ENCODE results near the gene USP48.

Gene USP48

GRCh38 chr1:21801100-21801499 is 18.2 kb upstream of the USP48 start:
- Histone ChIP-seq H4K8ac (ENCODE audit: low read depth, low read length) (no peak overlapping the region), H3K14ac (ENCODE audit: low read length) (no peak overlapping the region), H3K4me3 (ENCODE audit: low read length in 2 of 2) (no peak overlapping the region), H3K4me1 (ENCODE audit: control insufficient read depth in 2 of 2, insufficient read depth in 1 of 2, low read depth in 1 of 2, low read length in 2 of 2) (no peaks in the 10 kb centered on the region), H3K79me1 (ENCODE audit: low read depth, low read length) (no peaks in the 10 kb centered on the region), H2AK5ac (ENCODE audit: low read depth, low read length) (no peak overlapping the region), H3K27me3 (ENCODE audit: control insufficient read depth in 3 of 3, insufficient read depth in 3 of 3, low read depth in 1 of 3, low read length in 3 of 3) (no peaks in the 10 kb centered on the region), H3K4ac (ENCODE audit: low read length) (no peak overlapping the region), H3K9ac (ENCODE audit: low read depth, low read length, poor library complexity) (no peak overlapping the region), H3K4me2 (ENCODE audit: insufficient read depth, low read length, poor library complexity, severe bottlenecking) (no peak overlapping the region), H4K91ac (ENCODE audit: low read depth, low read length, poor library complexity) (no peak overlapping the region), H2BK120ac (ENCODE audit: low read depth, low read length) (no peak overlapping the region), H2BK15ac (ENCODE audit: low read length) (no peak overlapping the region), H3K23ac (ENCODE audit: low read depth, low read length, poor library complexity) (no peak overlapping the region), H3K9me3 (replicated peaks in 1 of 2; ENCODE audit: control insufficient read depth in 2 of 2, insufficient read depth in 1 of 2, low read depth in 1 of 2, low read length in 2 of 2) (no peaks in the 10 kb centered on the region), H2BK5ac (ENCODE audit: low read length) (no peak overlapping the region), H3K36me3 (replicated peaks in 1 of 2; ENCODE audit: control insufficient read depth in 2 of 2, insufficient read depth in 2 of 2, low read length in 2 of 2) (no peaks in the 10 kb centered on the region), H2AFZ (ENCODE audit: low read length) (no peak overlapping the region), H2BK12ac (ENCODE audit: low read length) (no peak overlapping the region), H3K18ac (ENCODE audit: low read length) (no peak overlapping the region), H3K27ac (replicated peaks; ENCODE audit: low read length) (no peak overlapping the region)
- no peak for DNase-seq (ENCODE audit: low spot score)
- WGBS, 2 donors (ENCODE audit: extremely low coverage in 2 of 2, insufficient read length in 2 of 2, insufficient replicate concordance in 1 of 2): no CpG with 5 or more reads among the region's 4 CpGs

- H3K18ac ChIP-seq (ENCODE audit: low read length): no peak overlapping the region
- H3K23ac ChIP-seq (ENCODE audit: low read depth, low read length, poor library complexity): no peak overlapping the region
- no peaks in the 10 kb centered on the region for H3K79me1 ChIP-seq (ENCODE audit: low read depth, low read length)
- no peak overlapping the region for H4K91ac ChIP-seq (ENCODE audit: low read depth, low read length, poor library complexity)
- H3K27me3 ChIP-seq (ENCODE audit: control insufficient read depth in 3 of 3, insufficient read depth in 3 of 3, low read depth in 1 of 3, low read length in 3 of 3): no peaks in the 10 kb centered on the region
- no peak overlapping the region for H2BK12ac ChIP-seq (ENCODE audit: low read length)
- H3K27ac ChIP-seq (replicated peaks; ENCODE audit: low read length): no peak overlapping the region
- H3K4me2 ChIP-seq (ENCODE audit: insufficient read depth, low read length, poor library complexity, severe bottlenecking): no peak overlapping the region
- H2BK120ac ChIP-seq (ENCODE audit: low read depth, low read length): no peak overlapping the region
- H3K4ac ChIP-seq (ENCODE audit: low read length): no peak overlapping the region
- no peak overlapping the region for H2AK5ac ChIP-seq (ENCODE audit: low read depth, low read length)
- peaks cover 0 to 4% of the 10 kb centered on the region in 2 donors for H3K9me3 ChIP-seq (replicated peaks in 1 of 2; ENCODE audit: control insufficient read depth in 2 of 2, insufficient read depth in 1 of 2, low read depth in 1 of 2, low read length in 2 of 2)
- H3K9ac ChIP-seq (ENCODE audit: low read depth, low read length, poor library complexity): no peak overlapping the region
- no peaks in the 10 kb centered on the region for H3K36me3 ChIP-seq (replicated peaks in 1 of 2; ENCODE audit: control insufficient read depth in 2 of 2, insufficient read depth in 2 of 2, low read length in 2 of 2)
- no peaks in the 10 kb centered on the region for H3K4me1 ChIP-seq (ENCODE audit: control insufficient read depth in 2 of 2, insufficient read depth in 1 of 2, low read depth in 1 of 2, low read length in 2 of 2)
- H2BK5ac ChIP-seq (ENCODE audit: low read length): no peak overlapping the region
- no peak overlapping the region for H2BK15ac ChIP-seq (ENCODE audit: low read length)
- H2AFZ ChIP-seq (ENCODE audit: low read length): no peak overlapping the region
- whole genome bisulfite sequencing, 2 donors (ENCODE audit: extremely low coverage in 2 of 2, insufficient read length in 2 of 2, insufficient replicate concordance in 1 of 2): no CpG with 5 or more reads among the region's 5 CpGs
- no peak overlapping the region for H3K14ac ChIP-seq (ENCODE audit: low read length)
- DNase-seq (ENCODE audit: low spot score): no peak
- H3K4me3 ChIP-seq (ENCODE audit: low read length in 2 of 2): no peak overlapping the region
- H4K8ac ChIP-seq (ENCODE audit: low read depth, low read length): no peak overlapping the region
Measured at GRCh38 chr1:21799730-21800129, 16.8 kb upstream of the USP48 start.

GRCh38 chr1:21795075-21795474 is 12.1 kb upstream of the USP48 start:
- Histone ChIP-seq H2AFZ (ENCODE audit: low read length) (no peak overlapping the region), H2BK5ac (ENCODE audit: low read length) (no peak overlapping the region), H4K91ac (ENCODE audit: low read depth, low read length, poor library complexity) (no peak overlapping the region), H3K79me1 (ENCODE audit: low read depth, low read length) (no peaks in the 10 kb centered on the region), H2BK120ac (ENCODE audit: low read depth, low read length) (no peak overlapping the region), H3K4me2 (ENCODE audit: insufficient read depth, low read length, poor library complexity, severe bottlenecking) (no peak overlapping the region), H2AK5ac (ENCODE audit: low read depth, low read length) (no peak overlapping the region), H3K27ac (replicated peaks; ENCODE audit: low read length) (no peak overlapping the region), H3K18ac (ENCODE audit: low read length) (no peak overlapping the region), H3K9ac (ENCODE audit: low read depth, low read length, poor library complexity) (no peak overlapping the region), H2BK12ac (ENCODE audit: low read length) (no peak overlapping the region), H3K23ac (ENCODE audit: low read depth, low read length, poor library complexity) (no peak overlapping the region), H3K14ac (ENCODE audit: low read length) (no peak overlapping the region), H4K8ac (ENCODE audit: low read depth, low read length) (no peak overlapping the region), H2BK15ac (ENCODE audit: low read length) (no peak overlapping the region), H3K36me3 (replicated peaks in 1 of 2; ENCODE audit: control insufficient read depth in 2 of 2, insufficient read depth in 2 of 2, low read length in 2 of 2) (no peaks in the 10 kb centered on the region), H3K27me3 (ENCODE audit: control insufficient read depth in 3 of 3, insufficient read depth in 3 of 3, low read depth in 1 of 3, low read length in 3 of 3) (no peaks in the 10 kb centered on the region), H3K4me1 (ENCODE audit: control insufficient read depth in 2 of 2, insufficient read depth in 1 of 2, low read depth in 1 of 2, low read length in 2 of 2) (no peaks in the 10 kb centered on the region), H3K4me3 (ENCODE audit: low read length in 2 of 2) (no peak overlapping the region), H3K4ac (ENCODE audit: low read length) (no peak overlapping the region), H3K9me3 (replicated peaks in 1 of 2; ENCODE audit: control insufficient read depth in 2 of 2, insufficient read depth in 1 of 2, low read depth in 1 of 2, low read length in 2 of 2) (peaks cover 0 to 4% of the 10 kb centered on the region in 2 donors)
- WGBS, 2 donors (ENCODE audit: extremely low coverage in 2 of 2, insufficient read length in 2 of 2, insufficient replicate concordance in 1 of 2): no CpG with 5 or more reads among the region's 6 CpGs
- no peak for DNase-seq (ENCODE audit: low spot score)

GRCh38 chr1:21794656-21795055 is 11.7 kb upstream of the USP48 start:
- Histone ChIP-seq H2BK5ac (ENCODE audit: low read length) (no peak overlapping the region), H2BK15ac (ENCODE audit: low read length) (no peak overlapping the region), H2AFZ (ENCODE audit: low read length) (no peak overlapping the region), H3K79me1 (ENCODE audit: low read depth, low read length) (no peaks in the 10 kb centered on the region), H3K27ac (replicated peaks; ENCODE audit: low read length) (no peak overlapping the region), H3K4me2 (ENCODE audit: insufficient read depth, low read length, poor library complexity, severe bottlenecking) (no peak overlapping the region), H3K4me3 (ENCODE audit: low read length in 2 of 2) (no peak overlapping the region), H3K27me3 (ENCODE audit: control insufficient read depth in 3 of 3, insufficient read depth in 3 of 3, low read depth in 1 of 3, low read length in 3 of 3) (no peaks in the 10 kb centered on the region), H4K91ac (ENCODE audit: low read depth, low read length, poor library complexity) (no peak overlapping the region), H3K4me1 (ENCODE audit: control insufficient read depth in 2 of 2, insufficient read depth in 1 of 2, low read depth in 1 of 2, low read length in 2 of 2) (no peaks in the 10 kb centered on the region), H3K14ac (ENCODE audit: low read length) (no peak overlapping the region), H3K18ac (ENCODE audit: low read length) (no peak overlapping the region), H3K36me3 (replicated peaks in 1 of 2; ENCODE audit: control insufficient read depth in 2 of 2, insufficient read depth in 2 of 2, low read length in 2 of 2) (no peaks in the 10 kb centered on the region), H3K23ac (ENCODE audit: low read depth, low read length, poor library complexity) (no peak overlapping the region), H2BK120ac (ENCODE audit: low read depth, low read length) (no peak overlapping the region), H3K9me3 (replicated peaks in 1 of 2; ENCODE audit: control insufficient read depth in 2 of 2, insufficient read depth in 1 of 2, low read depth in 1 of 2, low read length in 2 of 2) (peaks cover 0 to 4% of the 10 kb centered on the region in 2 donors), H3K9ac (ENCODE audit: low read depth, low read length, poor library complexity) (no peak overlapping the region), H3K4ac (ENCODE audit: low read length) (no peak overlapping the region), H2AK5ac (ENCODE audit: low read depth, low read length) (no peak overlapping the region), H2BK12ac (ENCODE audit: low read length) (no peak overlapping the region), H4K8ac (ENCODE audit: low read depth, low read length) (no peak overlapping the region)
- WGBS, 2 donors (ENCODE audit: extremely low coverage in 2 of 2, insufficient read length in 2 of 2, insufficient replicate concordance in 1 of 2): no CpG with 5 or more reads among the region's 2 CpGs
- DNase-seq (ENCODE audit: low spot score): no peak
